ENCODE results near the gene PEX14.

Gene PEX14

GRCh38 chr1:10632691-10633090 lies 157.9 kb downstream of the PEX14 start:
- no peak overlapping the region for H3K4me3 ChIP-seq
- H3K9ac ChIP-seq = no peak overlapping the region
- H4K20me1 ChIP-seq = no peaks in the 10 kb centered on the region
- peak overlapping the region; percentile 91; the same call in 1 of the 2 replicates for H3K4me2 ChIP-seq
- H3K27me3 ChIP-seq = no peaks in the 10 kb centered on the region
- no peak for TF ChIP-seq Cebpa-rat (IDR thresholded peaks at IDR 0.05)
- no peaks in the 10 kb centered on the region for H3K36me3 ChIP-seq
- H3K4me1 ChIP-seq = peaks cover 89% of the 10 kb centered on the region
- peak overlapping the region; percentile 87 for H3K27ac ChIP-seq
- no peaks in the 10 kb centered on the region for H3K9me3 ChIP-seq

GRCh38 chr1:10633416-10633815 lies 158.7 kb downstream of the PEX14 start:
- Histone ChIP-seq H3K27me3 (no peaks in the 10 kb centered on the region), H3K4me2 (peak overlapping the region; percentile 79; the same call in 1 of the 2 replicates), H3K9ac (no peak overlapping the region), H3K9me3 (no peaks in the 10 kb centered on the region), H3K4me1 (peaks cover 94% of the 10 kb centered on the region), H3K36me3 (no peaks in the 10 kb centered on the region), H3K4me3 (no peak overlapping the region), H4K20me1 (no peaks in the 10 kb centered on the region), H3K27ac (0 out of 2 replicates have a peak overlapping the region, but pooled peaks have one; percentile 66)
- no peak for TF ChIP-seq Cebpa-rat (IDR thresholded peaks at IDR 0.05)

GRCh38 chr1:10634075-10634427 lies 159.3 kb downstream of the PEX14 start:
- H3K4me1 ChIP-seq = peaks cover 90% of the 10 kb centered on the region
- TF ChIP-seq Cebpa-rat (IDR thresholded peaks at IDR 0.05) = no peak
- H3K4me2 ChIP-seq = peak overlapping the region; percentile 79
- no peaks in the 10 kb centered on the region for H3K36me3 ChIP-seq
- no peak overlapping the region for H3K9ac ChIP-seq
- peak overlapping the region; percentile 66 for H3K27ac ChIP-seq
- no peaks in the 10 kb centered on the region for H4K20me1 ChIP-seq
- H3K4me3 ChIP-seq = no peak overlapping the region
- H3K9me3 ChIP-seq = no peaks in the 10 kb centered on the region
- no peaks in the 10 kb centered on the region for H3K27me3 ChIP-seq

GRCh38 chr1:10634428-10635084 lies 159.8 kb downstream of the PEX14 start:
- H4K20me1 ChIP-seq = no peaks in the 10 kb centered on the region
- H3K27ac ChIP-seq = peak overlapping the region; percentile 66
- peak overlapping the region; percentile 79 for H3K4me2 ChIP-seq
- H3K9ac ChIP-seq = peak overlapping the region; percentile 58; the same call in 1 of the 2 replicates
- H3K4me3 ChIP-seq = 0 out of 2 replicates have a peak overlapping the region, but pooled peaks have one; percentile 1
- no peak for TF ChIP-seq Cebpa-rat (IDR thresholded peaks at IDR 0.05)
- H3K4me1 ChIP-seq = peaks cover 85% of the 10 kb centered on the region
- peaks cover 4% of the 10 kb centered on the region; the same call in 1 of the 2 replicates for H3K36me3 ChIP-seq
- no peaks in the 10 kb centered on the region for H3K27me3 ChIP-seq
- no peaks in the 10 kb centered on the region for H3K9me3 ChIP-seq

GRCh38 chr1:10635085-10635896 lies 160.5 kb downstream of the PEX14 start:
- Histone ChIP-seq H4K20me1 (no peaks in the 10 kb centered on the region), H3K4me1 (peaks cover 81% of the 10 kb centered on the region), H3K27me3 (no peaks in the 10 kb centered on the region), H3K4me2 (peak overlapping the region; percentile 79), H3K36me3 (peaks cover 4% of the 10 kb centered on the region; the same call in 1 of the 2 replicates), H3K9ac (peak overlapping the region; percentile 58; the same call in 1 of the 2 replicates), H3K27ac (peak overlapping the region; percentile 66), H3K4me3 (0 out of 2 replicates have a peak overlapping the region, but pooled peaks have one; percentile 1), H3K9me3 (no peaks in the 10 kb centered on the region)
- no peak for TF ChIP-seq Cebpa-rat (IDR thresholded peaks at IDR 0.05)

GRCh38 chr1:10635992-10636391 lies 161.2 kb downstream of the PEX14 start:
- Histone ChIP-seq H3K4me2 (peak overlapping the region; percentile 79; the same call in 1 of the 2 replicates), H3K36me3 (peaks cover 4% of the 10 kb centered on the region; the same call in 1 of the 2 replicates), H3K27me3 (no peaks in the 10 kb centered on the region), H3K27ac (0 out of 2 replicates have a peak overlapping the region, but pooled peaks have one; percentile 66), H3K4me3 (no peak overlapping the region), H3K4me1 (peaks cover 80% of the 10 kb centered on the region), H4K20me1 (no peaks in the 10 kb centered on the region), H3K9ac (no peak overlapping the region), H3K9me3 (no peaks in the 10 kb centered on the region)
- TF ChIP-seq Cebpa-rat (IDR thresholded peaks at IDR 0.05) = no peak

GRCh38 chr1:10637400-10637799 lies 162.7 kb downstream of the PEX14 start:
- no peak for TF ChIP-seq Cebpa-rat (IDR thresholded peaks at IDR 0.05)
- Histone ChIP-seq H3K9me3 (no peaks in the 10 kb centered on the region), H3K27me3 (no peaks in the 10 kb centered on the region), H3K4me1 (peaks cover 66% of the 10 kb centered on the region), H3K36me3 (peaks cover 4% of the 10 kb centered on the region; the same call in 1 of the 2 replicates), H4K20me1 (no peaks in the 10 kb centered on the region), H3K27ac (peak overlapping the region; percentile 32; the same call in 1 of the 2 replicates), H3K9ac (no peak overlapping the region), H3K4me3 (no peak overlapping the region), H3K4me2 (peak overlapping the region; percentile 83)

- H3K27me3 ChIP-seq = no peaks in the 10 kb centered on the region
- H3K27ac ChIP-seq = peak overlapping the region; percentile 55
- peaks cover 4% of the 10 kb centered on the region; the same call in 1 of the 2 replicates for H3K36me3 ChIP-seq
- peaks cover 60% of the 10 kb centered on the region for H3K4me1 ChIP-seq
- peak overlapping the region; percentile 25; the same call in 1 of the 2 replicates for H3K9ac ChIP-seq
- no peak overlapping the region for H3K4me3 ChIP-seq
- no peaks in the 10 kb centered on the region for H4K20me1 ChIP-seq
- no peaks in the 10 kb centered on the region for H3K9me3 ChIP-seq
- no peak for TF ChIP-seq Cebpa-rat (IDR thresholded peaks at IDR 0.05)
- peak overlapping the region; percentile 83 for H3K4me2 ChIP-seq
These were observed 163.2 kb downstream of the PEX14 start for GRCh38 chr1:10637834-10638558.

- no peaks in the 10 kb centered on the region for H3K27me3 ChIP-seq
- H3K4me2 ChIP-seq = peak overlapping the region; percentile 83
- H3K4me1 ChIP-seq = peaks cover 54% of the 10 kb centered on the region
- no peak for TF ChIP-seq Cebpa-rat (IDR thresholded peaks at IDR 0.05)
- H3K9ac ChIP-seq = peak overlapping the region; percentile 25; the same call in 1 of the 2 replicates
- no peaks in the 10 kb centered on the region for H4K20me1 ChIP-seq
- peak overlapping the region; percentile 55 for H3K27ac ChIP-seq
- no peaks in the 10 kb centered on the region for H3K9me3 ChIP-seq
- H3K36me3 ChIP-seq = peaks cover 4% of the 10 kb centered on the region; the same call in 1 of the 2 replicates
- no peak overlapping the region for H3K4me3 ChIP-seq
These were observed 163.8 kb downstream of the PEX14 start for GRCh38 chr1:10638559-10639005.

Data from BLaER1 (cell line).